Ectodermal cell (in vitro differentiated cells): ENCODE data around the gene CLEC4G.
"Not testable (repeated sequence)": the region's sequence is repeated elsewhere in the genome, so short reads cannot be mapped to it uniquely, and the experiment has no call there.

Experiments
- H3K27ac ChIP-seq: 2 replicates; pipeline ENCODE4 v1.7.0; 2013; ENCODE audit warnings: mild to moderate bottlenecking, low read depth, low read length; ENCODE audit not compliant: insufficient read depth, poor library complexity, severe bottlenecking
- H3K27me3 ChIP-seq: 2 replicates; pipeline ENCODE4 v1.7.0; 2013; ENCODE audit warnings: mild to moderate bottlenecking, low read length; ENCODE audit not compliant: insufficient read depth, control insufficient read depth, poor library complexity, severe bottlenecking
- H3K36me3 ChIP-seq: one replicate; pipeline ENCODE4 v1.7.0; 2013; ENCODE audit warnings: low read length; ENCODE audit not compliant: control insufficient read depth, insufficient read depth
- H3K4me1 ChIP-seq: one replicate; pipeline ENCODE4 v1.7.0; 2013; ENCODE audit warnings: low read length; ENCODE audit not compliant: control insufficient read depth, insufficient read depth
- H3K4me3 ChIP-seq: 2 replicates; pipeline ENCODE4 v1.7.0; 2013; ENCODE audit warnings: low read depth, low read length, control low read depth; ENCODE audit not compliant: insufficient read depth
- H3K9me3 ChIP-seq: 2 replicates; pipeline ENCODE4 v1.7.0; 2013; ENCODE audit warnings: mild to moderate bottlenecking, low read length, moderate library complexity; ENCODE audit not compliant: control insufficient read depth
- WGBS, 2 experiments: methylation state at CpG; one replicate each; pipeline ENCODE4 v1.1.7; 2013; ENCODE audit warnings: missing lambda C conversion rate in 2 of 2; 5-methylcytosine and 5-hydroxymethylcytosine counted together

CLEC4G gene

DNA sequence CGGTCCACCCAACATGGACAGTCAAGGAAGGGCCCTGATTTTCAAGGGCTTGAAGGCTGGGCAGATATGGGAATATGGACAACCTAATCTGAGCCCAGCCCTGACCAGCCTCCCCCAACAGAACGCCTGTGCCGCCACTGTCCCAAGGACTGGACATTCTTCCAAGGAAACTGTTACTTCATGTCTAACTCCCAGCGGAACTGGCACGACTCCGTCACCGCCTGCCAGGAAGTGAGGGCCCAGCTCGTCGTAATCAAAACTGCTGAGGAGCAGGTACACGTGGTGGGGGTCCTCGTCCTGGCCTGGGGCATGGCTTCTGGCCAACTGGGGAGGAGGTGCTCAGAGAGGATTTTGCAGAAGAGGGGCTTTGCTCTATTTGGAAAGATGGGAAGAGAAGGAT lies 34.6 kb upstream of the CLEC4G start:
- Histone ChIP-seq H3K4me3 (no peak overlapping the region), H3K36me3 (no peaks in the 10 kb centered on the region), H3K4me1 (no peaks in the 10 kb centered on the region), H3K27ac (no peak overlapping the region), H3K27me3 (no peaks in the 10 kb centered on the region), H3K9me3 (no peaks in the 10 kb centered on the region)
- WGBS, 2 experiments, result 77 to 79% methylated on average over 11 of the region's 11 CpGs

DNA sequence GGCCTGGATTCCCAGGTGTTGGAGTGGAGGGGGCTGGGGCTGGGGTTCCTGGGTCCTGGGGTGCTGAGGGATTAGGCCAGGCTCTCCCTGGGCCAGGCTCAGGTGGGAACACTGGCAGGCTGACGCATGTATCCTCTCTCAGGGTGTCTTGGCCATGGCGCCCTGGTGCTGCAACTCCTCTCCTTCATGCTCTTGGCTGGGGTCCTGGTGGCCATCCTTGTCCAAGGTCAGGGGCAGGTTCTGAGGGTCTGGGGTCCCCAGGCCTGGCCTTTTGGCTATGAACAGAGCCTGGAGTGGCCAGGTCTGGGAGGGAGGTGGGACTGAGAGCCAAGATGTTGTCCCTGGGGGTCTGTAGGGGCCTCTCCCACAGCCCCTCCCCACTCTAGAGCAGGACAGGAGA lies 33.1 kb upstream of the CLEC4G start:
- not testable (repeated sequence) for H3K4me3 ChIP-seq, H3K36me3 ChIP-seq, H3K4me1 ChIP-seq, H3K27me3 ChIP-seq, H3K9me3 ChIP-seq, H3K27ac ChIP-seq
- 87 to 88% methylated on average over 2 of the region's 2 CpGs for WGBS, 2 experiments

GRCh38 chr19:7764157-7764556 lies 32.2 kb upstream of the CLEC4G start:
- H3K36me3 ChIP-seq, H3K27ac ChIP-seq, H3K4me3 ChIP-seq, H3K27me3 ChIP-seq, H3K9me3 ChIP-seq, H3K4me1 ChIP-seq: not testable (repeated sequence)
- 89 to 93% methylated on average over 3 of the region's 3 CpGs for WGBS, 2 experiments

DNA sequence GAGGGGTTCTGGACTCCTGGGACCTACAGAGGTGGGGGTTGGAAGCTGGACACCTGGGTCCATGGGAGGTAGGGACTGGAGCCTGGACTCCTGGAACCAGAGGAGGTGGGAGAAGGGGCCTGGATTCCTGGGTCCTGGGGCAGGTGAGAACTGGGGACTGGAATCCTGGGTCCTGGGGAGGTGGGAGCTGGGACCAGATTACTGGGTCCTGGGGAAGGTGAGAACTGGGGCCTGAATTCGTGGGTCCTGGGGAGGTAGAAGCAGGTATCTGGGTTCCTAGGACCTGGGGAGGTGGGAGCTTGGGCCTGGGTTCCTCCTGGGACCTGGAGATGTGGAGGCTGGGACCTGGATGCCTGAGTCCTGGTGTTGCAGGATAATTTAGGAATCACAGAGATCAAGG lies 31.8 kb upstream of the CLEC4G start:
- H3K4me1 ChIP-seq, result no peaks in the 10 kb centered on the region
- peaks cover 3% of the 10 kb centered on the region for H3K9me3 ChIP-seq
- no peaks in the 10 kb centered on the region for H3K27me3 ChIP-seq
- H3K4me3 ChIP-seq, result no peak overlapping the region
- no peak overlapping the region for H3K27ac ChIP-seq
- WGBS, 2 experiments, result 27 to 38% methylated on average over 1 of the region's 1 CpG
- no peaks in the 10 kb centered on the region for H3K36me3 ChIP-seq

DNA sequence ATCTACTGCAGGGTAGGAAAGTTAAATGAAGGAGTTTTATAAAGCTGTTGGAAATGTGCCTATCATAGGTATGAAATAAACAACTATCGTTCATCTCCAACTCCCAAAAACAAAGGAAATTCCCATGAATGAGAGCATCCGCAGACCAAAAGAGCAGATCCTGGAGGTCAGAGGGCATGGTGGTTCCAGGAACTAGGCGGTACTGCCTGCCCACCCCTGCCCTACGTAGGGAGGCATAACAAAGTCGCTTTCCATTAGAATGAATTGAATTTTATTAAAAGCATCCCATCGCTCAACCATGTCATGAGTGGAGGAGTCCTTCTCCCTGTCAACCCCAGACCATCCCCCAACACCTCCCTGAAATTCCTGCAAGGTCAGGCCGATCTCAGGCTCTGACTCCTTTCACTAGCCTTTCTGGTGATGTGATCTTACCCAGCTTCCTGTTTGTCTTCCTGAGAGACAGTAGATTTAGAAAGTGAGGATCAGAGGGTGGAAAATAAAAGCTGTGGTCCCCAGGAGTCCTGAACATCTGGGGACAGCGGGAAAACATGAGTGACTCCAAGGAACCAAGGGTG lies 30.9 kb upstream of the CLEC4G start, which contains the start of gene CLEC4M:
Gene CLEC4M, plus strand, starts transcription at position 525 of the 575 bp plus-strand sequence. Its CDS starts 24 bp downstream, at position 549.
- Histone ChIP-seq H3K27me3 (no peaks in the 10 kb centered on the region), H3K27ac (no peak within 1 kb of the TSS), H3K9me3 (peaks cover 5% of the 10 kb centered on the region), H3K4me3 (no peak within 1 kb of the TSS), H3K36me3 (no peaks in the 10 kb centered on the region), H3K4me1 (no peaks in the 10 kb centered on the region)
- 81 to 91% methylated on average over 8 of the region's 8 CpGs for WGBS, 2 experiments

DNA sequence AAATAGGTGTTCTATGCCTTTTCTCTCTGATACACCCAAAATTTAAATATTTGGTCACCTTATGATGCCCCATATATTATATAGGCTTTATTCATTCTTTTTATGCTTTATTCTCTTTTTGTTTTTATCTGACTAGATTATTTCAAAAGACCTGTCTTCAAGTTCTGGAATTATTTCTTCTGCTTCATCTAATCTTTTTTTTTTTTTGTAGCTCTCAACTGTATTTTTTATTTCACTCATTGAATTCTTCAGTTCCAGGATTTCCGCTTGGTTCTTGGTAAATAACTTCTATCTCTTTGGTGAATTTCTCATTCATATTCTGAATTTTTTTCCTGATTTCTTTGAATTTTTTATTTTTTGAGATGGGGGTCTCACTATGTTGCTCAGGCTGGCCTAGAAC lies 27.2 kb upstream of the CLEC4G start:
- Histone ChIP-seq H3K27me3 (no peaks in the 10 kb centered on the region), H3K4me1 (no peaks in the 10 kb centered on the region), H3K36me3 (no peaks in the 10 kb centered on the region), H3K9me3 (peaks cover 8% of the 10 kb centered on the region), H3K27ac (no peak overlapping the region), H3K4me3 (no peak overlapping the region)
- 78% methylated on average over 1 of the region's 1 CpG; no CpG with 5 or more reads in 1 of the 2 experiments for WGBS, 2 experiments

GRCh38 chr19:7757358-7757757 lies 25.4 kb upstream of the CLEC4G start:
- no peaks in the 10 kb centered on the region for H3K4me1 ChIP-seq
- H3K27ac ChIP-seq, result no peak overlapping the region
- H3K4me3 ChIP-seq, result no peak overlapping the region
- H3K27me3 ChIP-seq, result no peaks in the 10 kb centered on the region
- peaks cover 8% of the 10 kb centered on the region for H3K9me3 ChIP-seq
- WGBS, 2 experiments, result 80 to 83% methylated on average over 3 of the region's 3 CpGs
- H3K36me3 ChIP-seq, result no peaks in the 10 kb centered on the region

DNA sequence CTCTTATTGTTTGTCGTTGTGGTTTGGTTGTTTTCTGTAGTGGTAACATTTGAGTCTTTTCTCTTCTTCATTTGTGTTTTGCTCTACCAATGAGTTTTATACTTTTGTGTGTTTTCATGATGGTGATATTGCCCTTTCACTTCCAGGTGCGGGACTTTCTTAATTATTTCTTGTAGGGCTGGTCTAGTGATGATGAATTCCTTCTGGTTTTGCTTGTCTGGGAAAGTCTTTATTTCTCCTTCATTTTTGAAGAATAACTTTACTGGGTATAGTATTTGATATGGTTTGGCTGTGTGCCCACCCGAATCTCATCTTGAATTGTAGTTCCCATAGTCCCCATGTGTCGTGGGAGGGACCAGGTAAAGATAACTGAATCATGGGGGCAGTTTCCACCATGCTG lies 24.3 kb upstream of the CLEC4G start:
- Histone ChIP-seq H3K27me3 (no peaks in the 10 kb centered on the region), H3K9me3 (peaks cover 8% of the 10 kb centered on the region), H3K4me1 (no peaks in the 10 kb centered on the region), H3K4me3 (no peak overlapping the region), H3K27ac (no peak overlapping the region), H3K36me3 (no peaks in the 10 kb centered on the region)
- WGBS, 2 experiments, result 16 to 23% methylated on average over 3 to 4 of the region's 4 CpGs

DNA sequence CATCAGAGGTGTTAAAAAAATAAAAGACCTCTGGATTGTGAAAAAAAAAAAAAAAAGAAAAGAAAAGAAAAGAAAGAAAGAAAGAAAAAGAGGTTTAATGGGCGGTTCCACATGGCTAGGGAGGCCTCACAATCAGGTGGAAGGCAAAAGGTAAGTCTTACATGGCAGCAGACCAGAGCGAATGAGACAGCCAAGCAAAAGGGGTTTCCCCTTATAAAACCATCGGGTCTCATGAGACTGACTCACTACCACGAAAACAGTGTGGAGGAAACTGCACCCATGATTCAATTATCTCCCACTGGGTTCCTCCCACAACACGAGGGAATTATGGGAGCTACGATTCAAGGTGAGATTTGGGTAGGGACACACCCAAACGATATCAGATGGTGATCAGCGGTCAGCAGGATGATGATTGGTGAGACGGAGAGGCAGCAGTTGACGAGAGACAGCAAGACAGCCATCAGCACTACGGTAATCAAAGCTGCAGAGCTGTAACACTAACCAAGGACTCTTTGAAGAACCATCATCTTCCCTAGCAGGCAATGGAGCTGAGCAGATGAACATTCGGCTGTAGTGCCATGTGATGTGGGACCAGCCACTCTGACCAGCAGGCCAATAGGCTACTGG lies 19.4 kb upstream of the CLEC4G start:
- H3K4me1 ChIP-seq, result no peaks in the 10 kb centered on the region
- WGBS, 2 experiments, result 81 to 86% methylated on average over 12 of the region's 12 CpGs
- no peaks in the 10 kb centered on the region for H3K9me3 ChIP-seq

GRCh38 chr19:7748756-7749155 lies 16.8 kb upstream of the CLEC4G start:
- 55 to 58% methylated on average over 4 of the region's 4 CpGs for WGBS, 2 experiments
- no peak overlapping the region for H3K27ac ChIP-seq

More for the DNA sequence above, 19.4 kb upstream of the CLEC4G start:
- no peak overlapping the region for H3K4me3 ChIP-seq
- no peaks in the 10 kb centered on the region for H3K27me3 ChIP-seq
- no peaks in the 10 kb centered on the region for H3K36me3 ChIP-seq
- H3K27ac ChIP-seq, result no peak overlapping the region

More at GRCh38 chr19:7748756-7749155, 16.8 kb upstream of the CLEC4G start:
- Histone ChIP-seq H3K4me1 (no peaks in the 10 kb centered on the region), H3K36me3 (no peaks in the 10 kb centered on the region), H3K9me3 (no peaks in the 10 kb centered on the region), H3K4me3 (no peak overlapping the region), H3K27me3 (no peaks in the 10 kb centered on the region)
